AG08396 (cell line): ENCODE measurements around the gene SNX9.
"Not testable (repeated sequence)": the region's sequence is repeated elsewhere in the genome, so short reads cannot be mapped to it uniquely, and the experiment has no call there.

Experiments used
- DNase-seq: peaks from one replicate; pipeline ENCODE4 v3.0.0; 2012; ENCODE audit warnings: low spot score, mixed read lengths

Gene SNX9

GRCh38 chr6:157927011-157927410 is 104.0 kb downstream of the SNX9 start:
- no peak for DNase-seq

DNA sequence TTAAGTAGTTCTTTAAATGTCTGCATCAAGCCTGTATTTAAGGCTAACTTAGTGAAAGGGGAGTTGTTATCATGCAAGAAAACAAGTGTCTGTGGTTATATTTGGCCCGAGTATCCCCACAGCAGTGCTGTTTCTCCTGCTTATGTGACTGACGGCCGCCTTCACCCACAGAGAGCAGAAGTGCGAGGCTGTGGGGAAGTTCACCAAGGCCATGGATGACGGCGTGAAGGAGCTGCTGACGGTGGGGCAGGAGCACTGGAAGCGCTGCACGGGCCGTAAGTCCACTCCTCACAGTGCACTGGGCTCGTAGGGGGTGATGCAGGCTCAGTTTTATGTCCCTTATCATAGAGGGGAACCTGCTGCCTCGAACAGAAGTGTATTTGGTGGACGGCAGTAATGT is 105.4 kb downstream of the SNX9 start:
- DNase-seq, result no peak

DNA sequence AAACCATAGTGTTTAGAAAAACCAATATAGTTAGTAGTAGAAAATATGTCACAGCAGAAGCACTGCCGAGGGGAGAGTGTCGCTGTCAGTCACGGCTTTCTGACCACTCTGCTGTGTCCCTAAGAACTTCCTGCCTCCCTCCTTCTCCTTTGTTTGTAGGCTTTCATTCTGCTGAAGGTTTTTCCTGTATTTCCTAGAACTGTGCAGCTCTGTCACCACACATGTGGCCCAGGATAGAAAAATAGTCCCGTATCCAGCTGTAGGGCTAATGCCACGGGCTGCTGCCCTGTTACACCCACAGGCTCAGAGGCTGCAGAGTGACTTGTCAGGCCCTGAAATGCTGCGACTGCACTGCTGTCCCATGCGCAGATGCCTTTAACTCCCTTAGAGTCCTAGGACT is 106.0 kb downstream of the SNX9 start:
- no peak for DNase-seq

DNA sequence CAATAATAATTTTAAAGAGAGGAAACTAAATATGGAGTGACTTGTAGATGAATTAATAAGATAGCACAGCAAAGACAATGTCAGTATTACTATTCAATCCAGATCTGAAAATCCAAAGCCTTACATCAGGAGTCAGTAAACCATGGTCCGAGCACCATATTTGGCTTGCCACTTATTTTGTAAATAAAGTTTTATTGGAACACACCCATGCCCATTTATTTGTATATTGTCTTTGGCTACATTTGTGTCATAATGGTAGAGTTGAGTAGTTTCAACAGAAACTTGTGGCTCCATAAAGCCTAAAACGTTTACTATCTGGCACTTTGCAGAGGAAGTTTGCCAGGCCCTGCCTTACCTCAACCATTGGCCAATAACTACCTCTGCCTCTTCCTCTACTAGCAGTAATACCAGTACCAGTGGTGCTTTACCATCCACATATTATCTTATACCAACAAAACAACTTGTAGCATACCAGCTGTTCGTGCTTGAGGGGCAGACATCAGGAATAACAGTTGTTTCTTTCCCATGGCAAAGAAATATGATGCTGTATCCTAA is 106.8 kb downstream of the SNX9 start:
- no peak for DNase-seq

GRCh38 chr6:157935786-157936185 is 112.7 kb downstream of the SNX9 start:
- DNase-seq, result no peak

DNA sequence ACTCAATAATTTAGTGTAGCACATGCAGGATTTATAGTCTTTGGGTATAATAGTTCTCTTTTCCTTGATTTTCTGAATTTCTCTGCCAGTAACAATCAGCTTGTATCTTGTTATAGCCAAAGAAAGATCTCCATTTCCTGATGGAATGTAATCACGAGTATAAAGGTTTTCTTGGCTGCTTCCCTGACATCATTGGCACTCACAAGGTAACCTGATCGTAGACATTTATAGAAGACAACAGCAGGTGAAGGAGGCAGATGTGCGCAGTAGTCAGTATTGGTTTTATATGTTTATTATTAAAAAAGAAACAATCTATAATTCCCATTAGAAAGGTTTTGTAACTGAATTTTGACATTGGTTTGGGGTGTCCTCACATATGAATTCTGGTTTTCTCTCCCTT is 114.3 kb downstream of the SNX9 start:
- DNase-seq, result no peak

DNA sequence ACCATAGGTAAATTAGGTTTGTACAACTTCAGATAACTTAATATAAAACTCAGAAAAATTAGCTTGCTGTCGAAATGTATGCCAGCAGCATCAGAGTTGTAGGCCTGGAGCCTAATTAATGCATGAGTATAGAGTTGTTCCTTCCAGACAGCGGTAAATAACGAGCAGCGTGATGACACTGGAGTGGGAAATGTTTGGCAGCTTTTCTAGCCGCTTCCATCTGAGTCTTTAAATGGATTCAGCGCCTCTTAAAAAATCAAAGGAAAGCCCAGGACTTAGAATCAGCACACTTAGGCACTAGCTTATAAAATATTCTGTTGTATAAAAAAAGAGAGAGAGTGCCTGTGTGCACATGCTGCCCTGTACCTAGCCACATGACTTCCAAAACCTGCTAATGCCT is 114.9 kb downstream of the SNX9 start:
- no peak for DNase-seq

DNA sequence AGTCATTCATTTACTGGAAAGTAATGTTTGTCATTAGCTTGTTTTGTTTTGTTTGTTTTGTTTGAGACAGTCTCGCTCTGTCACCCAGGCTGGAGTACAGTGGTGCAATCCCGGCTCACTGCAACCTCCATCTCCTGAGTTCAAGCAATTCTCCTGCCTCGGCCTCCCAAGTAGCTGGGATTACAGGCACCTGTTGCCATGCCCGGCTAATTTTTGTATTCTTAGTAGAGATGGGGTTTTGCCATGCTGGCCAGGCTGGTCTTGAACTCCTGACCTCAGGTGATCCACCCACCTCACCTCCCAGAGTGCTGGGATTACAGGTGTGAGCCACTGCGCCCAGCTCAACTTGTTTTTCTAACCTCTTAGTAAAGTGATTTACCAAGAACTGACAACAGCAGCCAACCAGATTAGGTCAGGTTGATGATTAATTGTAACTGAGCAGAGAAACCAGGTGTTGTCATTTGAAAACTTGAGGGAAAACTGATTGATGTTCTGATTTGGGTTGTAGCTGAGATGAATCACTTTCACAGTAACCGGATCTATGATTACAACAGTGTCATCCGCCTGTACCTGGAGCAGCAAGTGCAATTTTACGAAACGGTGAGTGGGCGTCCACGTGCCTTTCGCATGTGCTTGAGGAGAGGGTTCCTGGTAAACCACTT is 117.5 kb downstream of the SNX9 start:
- DNase-seq, result not testable (repeated sequence)

DNA sequence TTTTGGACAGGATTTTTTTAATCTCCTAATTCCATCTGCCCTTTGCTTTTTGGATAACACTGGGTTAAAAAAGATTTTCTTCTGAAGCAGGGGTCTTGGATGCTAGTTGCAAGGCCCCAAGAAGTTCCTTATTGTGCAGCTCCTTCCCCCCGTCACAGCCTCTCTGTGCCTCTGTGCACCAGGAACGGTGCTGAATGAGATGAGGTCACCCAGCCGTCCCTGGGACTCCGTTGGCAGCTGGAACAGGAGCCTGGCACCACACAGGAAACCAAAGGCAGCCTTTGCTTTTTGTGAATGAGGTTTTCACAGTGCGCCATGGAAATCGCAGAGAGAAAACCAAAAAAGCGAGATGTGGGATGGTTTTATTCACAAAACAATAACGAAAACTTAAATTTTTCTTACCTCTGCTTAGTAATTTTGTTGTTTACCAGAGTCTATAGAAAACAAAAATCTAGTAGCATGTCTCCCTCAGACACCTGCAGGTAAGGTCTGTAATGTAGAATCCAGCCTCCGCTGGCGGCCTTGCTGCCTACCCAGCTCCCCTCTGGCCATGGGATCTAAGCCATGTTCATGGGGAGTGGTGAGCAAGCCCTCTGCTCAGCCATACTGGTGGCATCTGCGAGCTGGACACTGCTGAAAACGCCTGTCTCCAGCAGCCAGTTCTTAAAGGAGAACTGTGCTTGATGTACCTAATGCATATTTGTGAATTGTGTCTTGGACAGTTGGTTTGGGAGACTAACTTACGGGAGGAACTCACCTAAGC is 118.2 kb downstream of the SNX9 start:
- DNase-seq, result no peak

DNA sequence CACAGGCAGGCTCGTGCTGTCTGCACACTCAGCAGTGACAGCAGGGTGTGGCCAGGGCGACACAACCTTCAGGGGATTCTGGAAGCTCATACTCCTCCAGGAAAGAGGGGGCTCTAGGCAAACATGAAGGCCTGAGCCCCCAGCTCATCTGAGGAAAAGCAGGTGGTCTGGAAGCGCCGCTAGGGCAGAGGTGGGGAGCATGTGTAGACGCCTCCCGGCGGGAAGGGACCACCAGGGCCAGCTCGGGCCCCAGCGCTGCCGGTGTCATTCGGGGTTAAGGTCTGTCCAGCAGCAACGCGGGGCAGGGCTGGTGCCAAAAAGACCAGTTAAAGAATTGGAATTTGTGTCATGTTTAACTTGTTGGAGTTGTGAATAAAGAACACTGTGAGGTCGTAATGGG is 119.3 kb downstream of the SNX9 start:
- DNase-seq, result no peak

- no peak for DNase-seq
Measured at GRCh38 chr6:157943249-157943963, 120.4 kb downstream of the SNX9 start.

- DNase-seq, result no peak
Measured at GRCh38 chr6:157943964-157944283, 120.9 kb downstream of the SNX9 start.

GRCh38 chr6:157944983-157945931 is 122.2 kb downstream of the SNX9 start:
- DNase-seq, result no peak

DNA sequence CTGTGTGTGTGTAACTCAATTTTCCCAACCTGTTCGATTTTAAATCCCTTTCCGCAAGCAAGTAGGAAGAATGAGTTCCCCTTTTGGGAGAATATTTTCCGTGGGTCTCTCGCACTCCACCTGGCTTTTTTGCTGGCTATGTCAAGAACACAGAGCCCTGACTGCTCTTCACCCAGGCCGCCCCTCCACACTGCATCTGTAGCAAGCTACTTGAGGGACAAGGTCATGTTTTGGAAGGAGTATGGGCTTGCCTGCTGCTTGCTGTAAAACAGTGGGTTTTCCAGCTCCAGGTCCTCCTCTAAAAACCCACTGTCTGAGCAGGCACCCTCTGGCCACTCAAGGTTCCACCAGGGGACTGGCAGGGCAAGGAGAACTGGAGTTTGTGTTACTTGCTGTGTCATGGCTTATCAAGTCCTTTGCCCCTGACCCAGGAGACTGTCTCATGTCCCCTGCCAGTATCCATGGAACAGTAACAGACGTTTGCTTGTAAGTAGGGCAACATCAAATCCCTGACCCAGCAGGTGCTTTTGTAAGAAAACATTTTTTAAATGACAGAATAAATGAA is 123.1 kb downstream of the SNX9 start:
- no peak for DNase-seq

DNA sequence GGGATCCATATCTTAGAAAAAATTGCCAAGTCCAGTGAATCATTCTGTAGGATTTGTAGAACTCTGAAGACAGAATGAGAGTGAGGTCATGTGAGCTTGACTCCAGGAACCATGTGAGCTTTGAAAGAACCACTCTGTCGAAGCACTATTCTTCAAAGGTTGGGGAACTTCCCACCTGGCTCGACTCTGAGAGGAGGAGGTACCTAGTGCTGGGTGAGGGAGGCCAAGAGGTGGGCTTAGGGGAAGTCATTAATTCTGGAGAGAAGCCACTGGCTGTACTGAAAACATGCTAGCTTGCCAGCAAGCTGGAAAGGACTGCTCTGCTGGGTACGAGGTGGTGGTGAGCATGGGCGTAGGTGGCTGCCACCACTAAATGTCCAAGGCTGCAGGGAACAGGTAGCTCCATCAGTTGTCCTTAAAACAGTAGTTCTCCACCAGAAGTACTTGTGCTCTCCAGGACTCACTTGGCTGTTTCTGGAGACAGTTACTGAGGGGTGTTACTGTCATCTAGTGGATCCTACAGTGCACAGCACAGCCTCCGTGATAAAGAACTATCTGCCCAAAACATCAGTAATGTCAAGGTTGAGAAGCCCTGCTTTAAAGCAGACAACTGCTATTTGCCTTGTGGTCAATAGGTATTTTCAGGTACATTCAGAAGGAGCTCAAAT is 124.0 kb downstream of the SNX9 start:
- no peak for DNase-seq

GRCh38 chr6:157950899-157951298 is 127.9 kb downstream of the SNX9 start:
- not testable (repeated sequence) for DNase-seq

GRCh38 chr6:157951828-157952227 is 128.8 kb downstream of the SNX9 start:
- DNase-seq, result no peak

DNA sequence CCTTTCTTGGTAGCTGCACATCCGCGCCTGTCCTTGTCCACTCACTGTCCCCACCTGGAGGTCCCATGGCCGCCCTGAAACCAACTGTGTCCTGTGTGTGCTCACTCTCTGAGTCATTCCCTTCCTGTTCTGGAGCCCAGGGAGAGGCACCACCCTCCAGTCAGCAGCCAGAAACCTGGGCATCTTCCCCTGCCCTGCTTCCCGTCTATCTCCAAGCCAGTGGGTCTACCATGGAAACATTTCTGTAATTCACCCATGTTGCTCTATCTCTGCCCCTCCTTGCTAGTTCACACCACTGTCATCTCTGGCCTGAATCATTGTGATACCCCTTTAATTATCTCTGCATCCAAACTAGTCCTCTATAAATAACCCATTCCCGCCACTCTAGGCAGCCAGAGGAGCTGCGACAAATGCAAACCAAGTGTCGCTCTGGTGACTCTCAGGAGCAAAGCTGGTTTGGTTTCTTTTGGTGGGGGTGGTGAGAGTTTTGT is 129.9 kb downstream of the SNX9 start:
- no peak for DNase-seq

- DNase-seq, result no peak
Measured at GRCh38 chr6:157953580-157954091, 130.6 kb downstream of the SNX9 start.
